Activated T-cell treated with anti-CD3 and anti-CD28 coated beads, Interleukin-2, amount 50 U/mL, for 72 hours (primary cell): ENCODE measurements around the gene SPAM1. TPM values are rescaled to one million over a fixed set of nuclear protein-coding genes. Genes with fewer than 3 reads are reported as not detected.
"Not testable (repeated sequence)": the region's sequence is repeated elsewhere in the genome, so short reads cannot be mapped to it uniquely, and the experiment has no call there.

ENCODE experiments used
- ATAC-seq, 2 donors: fragments of 150-1000 bp; cut with Tn5 transposase; replicated peaks in 1 of 2; 2 replicates each; pipeline ENCODE4 v1.10.0; 2021; ENCODE audit warnings: moderate library complexity in 2 of 2, mild to moderate bottlenecking in 1 of 2
- DNase-seq, 2 donors: peaks; one replicate each; pipeline ENCODE4 v3.0.0; 2021 to 2022; ENCODE audit warnings: mixed read lengths in 1 of 2
- H3K27ac Mint-ChIP-seq: one replicate; pipeline ENCODE4 v1.8.0; 2022; ENCODE audit warnings: mild to moderate bottlenecking, moderate library complexity, mixed read lengths
- H3K27me3 Mint-ChIP-seq: one replicate; pipeline ENCODE4 v1.8.0; 2022; ENCODE audit warnings: low read depth, mixed read lengths
- H3K36me3 Mint-ChIP-seq, 2 donors: one replicate each; pipeline ENCODE4 v1.8.0; 2022; ENCODE audit warnings: mixed read lengths in 2 of 2, mild to moderate bottlenecking in 1 of 2; ENCODE audit not compliant: insufficient read depth in 2 of 2
- H3K4me1 Mint-ChIP-seq: one replicate; pipeline ENCODE4 v1.8.0; 2022; ENCODE audit warnings: low read depth, mixed read lengths
- H3K4me3 Mint-ChIP-seq, 2 donors: one replicate each; pipeline ENCODE4 v1.8.0; 2022; ENCODE audit warnings: mild to moderate bottlenecking in 2 of 2, mixed read lengths in 2 of 2, moderate library complexity in 2 of 2
- H3K9me3 Mint-ChIP-seq, 2 donors: one replicate each; pipeline ENCODE4 v1.8.0; 2022; ENCODE audit warnings: mixed read lengths in 2 of 2
- total RNA-seq, 2 donors: library from RNA; stranded (reverse); gene quantifications; one replicate each; pipeline ENCODE4 v1.2.3, GENCODE V29; 2022

Gene SPAM1
- total RNA-seq, 2 donors from 2014 or later, result not detected

- Mint-ChIP-seq H3K9me3 (peaks cover 0 to 2% of the 10 kb centered on the region in 2 donors), H3K27ac (no peak overlapping the region), H3K4me1 (no peaks in the 10 kb centered on the region), H3K27me3 (peaks cover 5% of the 10 kb centered on the region), H3K36me3 (no peaks in the 10 kb centered on the region), H3K4me3 (no peak overlapping the region)
- ATAC-seq, result no peak
- no peak for DNase-seq
Measured at GRCh38 chr7:123974326-123974908, 49.4 kb downstream of the SPAM1 start.

GRCh38 chr7:123975084-123975483 is 50.0 kb downstream of the SPAM1 start:
- no peak overlapping the region for H3K27ac Mint-ChIP-seq
- no peaks in the 10 kb centered on the region for H3K4me1 Mint-ChIP-seq
- ATAC-seq, result no peak
- H3K9me3 Mint-ChIP-seq, result peaks cover 0 to 4% of the 10 kb centered on the region in 2 donors
- peaks cover 5% of the 10 kb centered on the region for H3K27me3 Mint-ChIP-seq
- DNase-seq, result no peak
- no peaks in the 10 kb centered on the region for H3K36me3 Mint-ChIP-seq
- H3K4me3 Mint-ChIP-seq, result no peak overlapping the region

- Mint-ChIP-seq H3K9me3 (peaks cover 0 to 3% of the 10 kb centered on the region in 2 donors), H3K27me3 (peaks cover 5% of the 10 kb centered on the region), H3K36me3 (no peaks in the 10 kb centered on the region), H3K4me1 (no peaks in the 10 kb centered on the region), H3K27ac (no peak overlapping the region), H3K4me3 (no peak overlapping the region)
- ATAC-seq (no peak), DNase-seq (no peak)
Measured at GRCh38 chr7:123977081-123977480, 52.0 kb downstream of the SPAM1 start.

GRCh38 chr7:123979876-123980275 is 54.8 kb downstream of the SPAM1 start:
- H3K27me3 Mint-ChIP-seq, result peaks cover 5% of the 10 kb centered on the region
- ATAC-seq, result no peak

GRCh38 chr7:123987445-123987844 is 62.4 kb downstream of the SPAM1 start:
- peaks cover 2 to 3% of the 10 kb centered on the region in 2 donors for H3K9me3 Mint-ChIP-seq
- H3K4me3 Mint-ChIP-seq, result no peak overlapping the region
- no peaks in the 10 kb centered on the region for H3K36me3 Mint-ChIP-seq
- no peak overlapping the region for H3K27ac Mint-ChIP-seq
- peaks cover 6% of the 10 kb centered on the region for H3K27me3 Mint-ChIP-seq
- DNase-seq (no peak), ATAC-seq (no peak)
- no peaks in the 10 kb centered on the region for H3K4me1 Mint-ChIP-seq

More at GRCh38 chr7:123979876-123980275, 54.8 kb downstream of the SPAM1 start:
- no peaks in the 10 kb centered on the region for H3K4me1 Mint-ChIP-seq
- no peak overlapping the region for H3K27ac Mint-ChIP-seq
- H3K36me3 Mint-ChIP-seq, result no peaks in the 10 kb centered on the region
- H3K4me3 Mint-ChIP-seq, result no peak overlapping the region
- DNase-seq, result no peak
- peaks cover 3 to 4% of the 10 kb centered on the region in 2 donors for H3K9me3 Mint-ChIP-seq

- Mint-ChIP-seq H3K27me3 (peaks cover 6% of the 10 kb centered on the region), H3K36me3 (peaks cover 0 to 3% of the 10 kb centered on the region in 2 donors), H3K4me1 (no peaks in the 10 kb centered on the region), H3K4me3 (no peak overlapping the region), H3K9me3 (peaks cover 2 to 5% of the 10 kb centered on the region in 2 donors), H3K27ac (no peak overlapping the region)
- no peak for DNase-seq
- ATAC-seq, result no peak
Measured at GRCh38 chr7:123992913-123993518, 68.0 kb downstream of the SPAM1 start.

- DNase-seq (no peak), ATAC-seq (no peak)
- H3K9me3 Mint-ChIP-seq, result peaks cover 2 to 9% of the 10 kb centered on the region in 2 donors
- no peak overlapping the region for H3K4me3 Mint-ChIP-seq
- peaks cover 0 to 3% of the 10 kb centered on the region in 2 donors for H3K36me3 Mint-ChIP-seq
- peaks cover 6% of the 10 kb centered on the region for H3K27me3 Mint-ChIP-seq
- H3K4me1 Mint-ChIP-seq, result no peaks in the 10 kb centered on the region
- H3K27ac Mint-ChIP-seq, result no peak overlapping the region
Measured at GRCh38 chr7:123993996-123994395, 69.0 kb downstream of the SPAM1 start.

GRCh38 chr7:123994449-123994848 is 69.4 kb downstream of the SPAM1 start:
- Mint-ChIP-seq H3K4me1 (no peaks in the 10 kb centered on the region), H3K9me3 (peaks cover 0 to 9% of the 10 kb centered on the region in 2 donors), H3K4me3 (no peak overlapping the region), H3K27me3 (peaks cover 6% of the 10 kb centered on the region), H3K27ac (no peak overlapping the region), H3K36me3 (peaks cover 0 to 3% of the 10 kb centered on the region in 2 donors)
- ATAC-seq (no peak), DNase-seq (no peak)

- H3K4me3 Mint-ChIP-seq, result no peak overlapping the region
- H3K27ac Mint-ChIP-seq, result no peak overlapping the region
- ATAC-seq, result no peak
- peaks cover 0 to 3% of the 10 kb centered on the region in 2 donors for H3K36me3 Mint-ChIP-seq
- no peaks in the 10 kb centered on the region for H3K27me3 Mint-ChIP-seq
- DNase-seq, result no peak
- H3K9me3 Mint-ChIP-seq, result peaks cover 0 to 9% of the 10 kb centered on the region in 2 donors
- no peaks in the 10 kb centered on the region for H3K4me1 Mint-ChIP-seq
Measured at GRCh38 chr7:123995617-123996326, 70.7 kb downstream of the SPAM1 start.

GRCh38 chr7:123996327-123996625 is 71.2 kb downstream of the SPAM1 start:
- H3K27me3 Mint-ChIP-seq, result no peaks in the 10 kb centered on the region
- no peaks in the 10 kb centered on the region for H3K4me1 Mint-ChIP-seq
- no peak overlapping the region for H3K27ac Mint-ChIP-seq
- peaks cover 0 to 9% of the 10 kb centered on the region in 2 donors for H3K9me3 Mint-ChIP-seq
- peaks cover 0 to 3% of the 10 kb centered on the region in 2 donors for H3K36me3 Mint-ChIP-seq
- no peak for ATAC-seq
- H3K4me3 Mint-ChIP-seq, result no peak overlapping the region
- no peak for DNase-seq

GRCh38 chr7:123998921-123999320 is 73.9 kb downstream of the SPAM1 start:
- H3K36me3 Mint-ChIP-seq, result peaks cover 0 to 3% of the 10 kb centered on the region in 2 donors
- no peaks in the 10 kb centered on the region for H3K4me1 Mint-ChIP-seq
- H3K9me3 Mint-ChIP-seq, result peaks cover 3 to 13% of the 10 kb centered on the region in 2 donors
- ATAC-seq (no peak), DNase-seq (no peak)
- no peak overlapping the region for H3K4me3 Mint-ChIP-seq
- no peak overlapping the region for H3K27ac Mint-ChIP-seq
- no peaks in the 10 kb centered on the region for H3K27me3 Mint-ChIP-seq

GRCh38 chr7:123999703-124000102 is 74.7 kb downstream of the SPAM1 start:
- Mint-ChIP-seq H3K27ac (no peak overlapping the region), H3K4me3 (no peak overlapping the region), H3K4me1 (no peaks in the 10 kb centered on the region), H3K27me3 (no peaks in the 10 kb centered on the region), H3K9me3 (peaks cover 3 to 13% of the 10 kb centered on the region in 2 donors), H3K36me3 (peaks cover 0 to 3% of the 10 kb centered on the region in 2 donors)
- ATAC-seq, result no peak
- DNase-seq, result no peak

- not testable (repeated sequence) for ATAC-seq, H3K27ac Mint-ChIP-seq
Measured at GRCh38 chr7:124008296-124008695, 83.3 kb downstream of the SPAM1 start.

More at GRCh38 chr7:124008296-124008695, 83.3 kb downstream of the SPAM1 start:
- H3K9me3 Mint-ChIP-seq, H3K27me3 Mint-ChIP-seq, H3K4me3 Mint-ChIP-seq, H3K4me1 Mint-ChIP-seq, DNase-seq, H3K36me3 Mint-ChIP-seq: not testable (repeated sequence)
